ENCODE measurements around the gene CADPS2.

GRCh38 chr7:122869260-122869659, 17.0 kb downstream of the CADPS2 start:
- no peak for TF ChIP-seq CTCF (IDR thresholded peaks at IDR 0.05)
- no peak for TF ChIP-seq POLR2A (IDR thresholded peaks at IDR 0.05)
